HK-2 (cell line): Measurements from ENCODE around the gene SFMBT2.

Source experiments
- DNase-seq: peaks from one replicate; pipeline ENCODE4 v3.0.0-alpha.2; 2018; ENCODE audit not compliant: unreplicated experiment

SFMBT2 gene

DNA sequence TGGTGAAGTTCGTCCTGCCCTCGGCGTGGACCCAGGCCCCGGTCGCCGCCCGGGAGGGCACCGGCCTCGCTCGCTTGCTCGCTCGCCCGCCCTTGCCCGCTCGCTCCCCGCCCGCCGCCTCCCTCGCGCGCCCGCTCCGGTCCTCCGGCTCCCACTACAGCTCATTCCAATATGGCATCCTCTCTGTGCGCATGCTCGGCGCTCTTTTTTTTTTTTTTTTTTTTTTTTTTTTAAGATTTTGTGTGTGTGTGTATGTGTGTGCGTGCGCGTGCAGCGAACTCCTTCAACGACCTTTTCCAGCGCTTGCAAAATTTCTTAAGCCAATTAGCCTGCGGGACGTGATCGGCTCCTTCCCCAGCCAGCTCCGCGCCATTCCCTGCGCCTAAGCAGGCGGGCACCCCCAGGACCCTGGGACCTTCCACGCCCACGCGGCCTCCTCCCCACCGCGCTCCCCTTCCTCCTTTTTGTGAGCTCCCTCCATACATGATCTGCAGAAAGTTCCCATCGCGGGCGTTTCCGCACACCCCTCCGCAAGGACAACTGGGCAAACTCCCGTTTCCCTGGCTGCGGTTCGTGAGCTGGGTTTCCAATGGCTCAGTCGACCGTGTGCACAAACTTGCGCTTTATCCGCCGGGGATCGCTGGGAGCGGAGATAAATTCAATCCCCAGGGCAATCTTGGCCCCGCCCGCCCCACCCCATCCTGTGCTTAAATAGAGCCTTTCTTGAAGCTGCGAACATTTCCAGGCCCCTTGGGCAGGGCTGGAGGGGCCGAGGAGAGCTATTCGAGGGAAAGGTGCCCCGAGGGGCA lies at the start of gene SFMBT2:
Gene SFMBT2 (minus strand): TSS at position 173 of the 809 bp plus-strand sequence. CDS start 29,136 bp downstream, outside the sequence.
- peak; percentile 35 for DNase-seq

DNA sequence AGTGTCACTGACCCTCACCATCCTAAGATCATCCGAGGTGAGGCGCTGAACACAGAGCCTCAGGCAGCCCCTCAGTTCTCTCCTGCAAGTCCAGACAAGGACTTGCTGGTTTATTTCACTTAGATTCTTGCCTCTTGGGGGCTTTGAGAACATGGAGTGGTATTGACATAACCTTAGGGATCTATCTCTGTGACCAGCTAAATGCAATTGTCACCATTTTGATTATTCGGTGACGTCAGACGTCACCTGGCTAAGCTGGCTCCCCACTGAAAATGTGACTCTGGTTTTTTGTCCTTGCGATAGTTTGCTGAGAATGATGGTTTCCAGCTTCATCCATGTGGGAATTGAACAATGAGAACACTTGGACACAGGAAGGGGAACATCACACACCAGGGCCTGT lies 49.2 kb upstream of the SFMBT2 start:
- no peak for DNase-seq

GRCh38 chr10:7458556-7458955 lies 47.7 kb upstream of the SFMBT2 start:
- DNase-seq = no peak

DNA sequence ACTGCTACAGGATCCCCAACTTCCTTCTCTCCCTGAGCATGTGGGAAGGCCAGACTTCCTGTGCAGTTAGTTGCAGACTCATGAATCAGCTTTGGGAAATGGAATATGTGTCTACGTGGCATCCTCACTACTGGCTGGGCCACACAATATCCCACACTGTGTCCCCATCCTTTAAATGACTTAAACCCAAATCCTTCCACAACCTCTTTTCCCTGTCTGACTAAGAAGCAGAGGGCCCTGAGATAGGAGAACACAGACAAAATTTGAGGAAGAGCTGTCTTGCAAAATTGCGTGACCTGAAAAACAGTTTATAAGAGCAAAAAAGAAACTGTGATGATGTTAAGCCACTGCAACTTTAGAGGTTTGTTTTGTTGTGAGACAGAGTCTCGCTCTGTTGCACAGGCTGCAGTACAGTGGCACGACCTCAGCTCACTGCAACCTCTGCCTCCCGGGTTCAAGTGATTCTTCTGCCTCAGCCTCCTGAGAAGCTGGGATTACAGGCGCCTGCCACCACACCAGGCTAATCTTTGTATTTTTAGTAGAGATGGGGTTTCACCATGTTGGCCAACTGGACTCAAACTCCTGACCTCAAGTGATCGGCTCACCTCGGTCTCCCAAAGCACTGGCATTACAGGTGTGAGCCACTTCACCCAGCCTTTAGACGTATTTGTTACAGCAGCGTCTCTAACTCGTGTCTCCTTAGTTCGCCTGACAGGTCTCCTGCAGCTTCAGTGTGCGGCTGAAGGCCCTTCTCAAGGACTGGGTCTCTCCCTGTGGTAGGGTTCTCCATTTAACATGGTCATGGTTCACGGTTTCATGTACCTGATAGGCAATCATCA lies 46.9 kb upstream of the SFMBT2 start:
- DNase-seq = no peak

- no peak for DNase-seq
These were observed 38.3 kb upstream of the SFMBT2 start for GRCh38 chr10:7449063-7449695.

GRCh38 chr10:7445474-7446185 lies 34.8 kb upstream of the SFMBT2 start:
- DNase-seq = no peak

GRCh38 chr10:7444551-7445121 lies 33.8 kb upstream of the SFMBT2 start:
- no peak for DNase-seq

DNA sequence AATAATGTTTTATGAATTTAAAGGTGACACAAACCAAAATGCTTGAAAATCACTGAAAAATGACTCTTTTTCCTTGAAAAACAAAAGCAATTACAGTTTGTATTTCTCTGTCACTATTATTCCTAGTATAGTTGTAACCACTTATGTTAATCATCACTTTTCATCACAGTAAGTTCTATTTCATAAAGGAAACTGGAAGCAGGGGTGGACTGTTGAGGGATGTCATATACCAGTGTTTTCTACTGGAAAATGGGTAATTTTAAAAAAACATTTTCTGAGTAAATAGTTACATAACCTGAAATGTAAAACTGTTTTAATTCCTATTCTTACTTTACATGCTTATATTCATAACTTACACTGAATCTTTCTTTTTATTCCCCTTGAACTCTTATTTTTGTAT lies 32.2 kb upstream of the SFMBT2 start:
- no peak for DNase-seq

DNA sequence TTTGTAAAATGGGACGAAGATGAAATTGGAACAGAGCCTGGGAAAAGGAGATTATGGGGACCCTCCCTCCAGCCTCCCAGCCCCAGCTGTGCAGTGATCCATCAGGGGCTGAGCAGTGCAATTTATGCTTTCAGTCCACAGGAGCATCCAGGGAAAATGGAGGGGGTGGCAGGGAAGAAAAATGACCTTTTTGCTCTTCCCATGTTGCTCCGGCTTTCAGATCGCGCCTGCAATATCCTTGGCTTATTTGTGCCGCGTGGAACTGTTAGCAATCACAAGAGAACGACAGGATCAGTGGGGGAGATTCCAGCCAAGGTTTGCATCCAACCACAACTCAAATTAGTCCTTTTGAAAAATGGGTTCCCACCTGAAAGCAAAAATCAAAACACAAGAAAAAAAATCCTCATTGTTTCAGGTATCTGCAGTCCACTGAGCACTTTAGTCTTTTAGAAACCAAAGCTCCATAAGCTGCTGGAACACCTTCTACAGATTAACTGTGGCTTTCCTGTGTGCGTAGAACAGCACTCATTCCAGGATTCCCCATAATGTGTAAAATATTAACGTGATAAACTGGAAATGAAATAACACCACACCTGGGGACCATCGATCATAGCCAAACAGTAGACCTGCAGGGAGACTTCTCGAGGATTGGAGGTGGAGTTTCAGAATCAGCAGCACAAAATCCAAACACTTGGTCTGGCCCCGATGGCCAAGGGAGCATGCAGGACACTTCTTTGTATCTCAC lies 30.7 kb upstream of the SFMBT2 start:
- no peak for DNase-seq

DNA sequence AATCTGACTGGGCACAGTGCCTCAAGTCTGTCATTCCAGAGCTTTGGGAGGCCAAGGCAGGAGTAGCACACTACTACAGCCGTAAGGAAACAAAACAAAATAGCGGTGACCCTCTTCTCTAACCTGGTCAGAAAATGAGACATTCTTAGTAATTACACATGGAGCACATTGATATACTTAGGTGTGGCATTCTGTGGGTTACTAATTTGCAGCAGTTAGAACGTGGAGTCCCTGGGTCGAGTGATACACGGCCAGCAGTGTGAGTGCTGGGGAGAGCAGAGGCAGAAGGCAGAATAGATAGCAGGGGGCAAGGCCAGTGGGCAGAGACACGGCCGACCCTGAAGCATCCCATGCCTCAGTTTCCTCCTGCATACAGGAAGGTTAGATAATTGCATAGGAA lies 28.9 kb upstream of the SFMBT2 start:
- DNase-seq = no peak

DNA sequence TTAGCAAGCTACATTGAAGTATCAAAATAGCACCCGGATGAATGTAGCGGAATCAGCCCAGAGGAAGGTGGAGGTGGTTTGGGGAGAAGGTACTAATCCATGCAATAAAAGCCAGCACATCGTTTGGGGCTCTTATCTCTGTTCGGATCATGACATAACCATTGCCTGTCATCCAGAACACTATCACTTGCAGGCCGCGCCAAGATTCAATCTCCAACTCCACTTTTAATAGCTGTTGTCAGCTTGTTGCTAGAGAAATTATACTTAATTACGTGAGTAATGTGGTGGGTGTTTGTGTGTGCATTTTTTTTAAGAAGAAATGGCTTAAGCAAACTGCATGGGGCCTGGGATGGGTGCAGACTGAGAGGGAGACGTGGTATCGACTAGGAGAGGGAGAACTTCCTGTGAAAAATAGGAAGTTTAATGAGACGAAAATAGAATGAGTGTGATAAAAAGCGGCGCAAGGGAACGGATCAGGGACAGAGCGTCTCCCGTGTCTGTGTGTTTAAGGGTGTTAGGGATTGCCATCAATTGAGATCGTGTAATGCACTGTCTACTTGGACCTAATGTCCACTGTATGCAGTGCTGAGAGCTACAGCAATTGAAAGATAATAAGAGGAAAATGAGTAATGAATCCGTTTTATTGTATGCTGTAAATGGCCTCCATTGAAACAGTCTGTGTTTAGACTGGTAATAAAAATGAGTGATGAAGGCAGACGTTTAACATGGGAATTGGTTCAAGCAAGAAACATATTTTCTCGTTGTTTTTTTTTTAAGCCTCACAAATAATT lies 27.6 kb upstream of the SFMBT2 start:
- DNase-seq = no peak

- DNase-seq = no peak
These were observed 25.8 kb upstream of the SFMBT2 start for GRCh38 chr10:7436490-7437100.

DNA sequence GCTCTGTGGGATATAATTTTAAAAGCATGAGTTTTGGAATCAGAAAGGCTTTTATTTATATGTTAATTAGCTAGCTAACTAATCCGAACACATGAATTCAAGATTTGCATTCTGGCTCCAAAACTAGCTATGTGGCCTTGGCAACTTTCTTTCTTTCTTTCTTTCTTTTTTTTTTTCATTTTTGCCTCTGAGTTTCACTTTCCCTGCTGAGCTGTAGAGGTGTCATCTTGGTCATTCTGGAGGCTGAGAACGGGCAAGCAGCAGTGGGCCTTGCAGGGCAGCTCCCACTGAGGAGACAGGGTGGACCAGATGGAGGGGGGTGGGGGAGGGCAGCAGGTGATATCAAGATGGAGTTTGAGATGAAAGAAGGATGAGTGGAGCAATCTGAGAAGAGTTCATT lies 24.8 kb upstream of the SFMBT2 start:
- no peak for DNase-seq

DNA sequence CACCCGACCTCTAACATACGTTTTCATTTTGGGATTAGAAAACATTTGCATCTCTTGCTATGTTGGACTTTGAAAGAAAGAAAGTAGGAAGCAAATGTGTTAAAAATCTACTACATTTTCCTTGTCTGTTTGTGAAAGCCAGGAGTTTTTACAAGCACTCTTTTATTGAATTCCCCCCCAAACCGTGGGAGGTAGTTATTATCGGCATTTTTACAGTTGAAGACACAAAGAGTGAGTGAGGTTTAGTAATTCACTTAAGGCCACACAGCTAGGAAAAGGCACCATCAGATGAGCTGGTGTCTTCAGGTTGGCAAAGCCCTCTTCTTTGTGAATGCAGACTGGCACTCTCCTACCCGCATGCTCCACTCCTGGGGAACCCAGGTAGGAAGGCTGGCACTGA lies 23.5 kb upstream of the SFMBT2 start:
- no peak for DNase-seq

GRCh38 chr10:7433861-7434260 lies 23.0 kb upstream of the SFMBT2 start:
- DNase-seq = no peak

DNA sequence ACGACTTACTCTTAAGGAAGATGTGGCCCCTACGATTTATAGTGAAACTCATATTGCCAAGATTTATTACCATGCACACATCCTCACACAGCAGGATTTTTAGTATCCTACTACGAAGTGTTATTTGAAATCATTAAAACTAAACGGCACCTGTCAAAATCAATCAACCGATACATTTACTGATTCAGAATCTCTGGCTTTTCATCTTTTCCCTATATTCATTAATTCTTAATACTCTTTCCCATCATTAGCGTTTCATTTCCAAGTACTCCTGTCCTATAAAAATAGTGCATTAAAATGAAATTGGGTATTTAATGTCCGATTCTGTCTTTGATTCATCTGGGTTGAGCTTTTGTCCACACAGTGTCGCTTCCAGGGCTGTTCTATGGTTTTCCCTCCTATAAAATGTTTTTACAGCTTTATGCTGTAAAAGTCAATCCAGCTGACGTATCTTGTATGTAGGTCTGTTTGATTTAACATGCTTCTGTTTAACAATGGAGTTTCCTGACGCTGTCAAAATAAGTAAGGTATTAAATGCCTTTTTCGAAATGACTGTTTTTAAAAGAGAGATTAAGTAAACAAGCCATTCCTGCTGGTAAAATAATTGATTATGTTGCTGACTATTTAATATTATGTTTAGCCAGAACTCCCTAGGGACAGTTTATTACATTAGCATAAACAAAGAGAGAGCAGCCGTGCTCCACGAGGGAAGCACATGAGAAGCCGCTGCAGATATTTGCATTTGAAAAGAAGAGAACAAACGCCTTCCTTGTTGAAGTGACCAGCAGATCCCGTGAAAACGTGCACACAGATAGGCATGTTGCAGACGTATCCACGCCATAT lies 22.3 kb upstream of the SFMBT2 start:
- no peak for DNase-seq

- no peak for DNase-seq
These were observed 18.0 kb upstream of the SFMBT2 start for GRCh38 chr10:7428673-7429350.

GRCh38 chr10:7426349-7426748 lies 15.5 kb upstream of the SFMBT2 start:
- DNase-seq = no peak
